PFSK-1 (cell line): ENCODE results near the gene HPCAL1.

Experiments
- POLR2AphosphoS5 ChIP-seq: IDR thresholded peaks from 2 replicates; pipeline ENCODE4 v1.6.1; 2012; ENCODE audit warnings: low read depth, mild to moderate bottlenecking, control low read depth, low read length, moderate library complexity
- SIN3A ChIP-seq: IDR thresholded peaks from 2 replicates; pipeline ENCODE4 v1.6.1; 2012; ENCODE audit warnings: mild to moderate bottlenecking, low read length, moderate library complexity, borderline replicate concordance; ENCODE audit not compliant: insufficient read depth
- TAF1 ChIP-seq: IDR thresholded peaks from 2 replicates; pipeline ENCODE4 v1.6.1; 2012; ENCODE audit warnings: low read length, control low read depth, borderline replicate concordance; ENCODE audit not compliant: insufficient read depth

- no peak for TF ChIP-seq POLR2AphosphoS5
- no peak for TF ChIP-seq TAF1
- no peak for TF ChIP-seq SIN3A
These were observed 39.7 kb downstream of the HPCAL1 start for GRCh38 chr2:10342245-10342951.
